Transverse colon (tissue), 4 donors: ENCODE data around the gene CHURC1. TPM values are rescaled to one million over a fixed set of nuclear protein-coding genes. Genes with fewer than 3 reads are reported as not detected.

Experiments used
- DNase-seq: peaks from one replicate; pipeline ENCODE4 v3.0.0-alpha.2; 2019
- H3K27ac ChIP-seq, 4 donors: fragments of 200-600 bp; sonication (generic); 2 replicates each; pipeline ENCODE4 v1.5.1; 2016 to 2018; ENCODE audit warnings: inconsistent platforms in 4 of 4
- H3K27me3 ChIP-seq: fragments of 200-600 bp; sonication (generic); 2 replicates; pipeline ENCODE4 v1.5.1; 2017; ENCODE audit warnings: inconsistent platforms
- H3K36me3 ChIP-seq, 4 donors: fragments of 200-600 bp; sonication (generic); 2 replicates each; pipeline ENCODE4 v1.5.1; 2017 to 2019; ENCODE audit warnings: inconsistent platforms in 4 of 4
- H3K4me1 ChIP-seq, 4 donors: fragments of 200-600 bp; sonication (generic); 2 replicates each; pipeline ENCODE4 v1.5.1; 2017 to 2020; ENCODE audit warnings: inconsistent platforms in 4 of 4
- H3K4me3 ChIP-seq, 4 donors: fragments of 200-600 bp; sonication (generic); 1 replicate in 1 of 4; 2 replicates in 3 of 4; pipeline versions ENCODE4 v1.5.1 to v1.6.1; 2017 to 2019; ENCODE audit warnings: inconsistent platforms in 4 of 4
- H3K9me3 ChIP-seq, 2 donors: fragments of 200-600 bp; sonication (generic); 2 replicates each; pipeline ENCODE4 v1.5.1; 2017 to 2019; ENCODE audit warnings: inconsistent platforms in 2 of 2
- EP300 ChIP-seq: sonication (generic); formaldehyde crosslinking; IDR thresholded peaks from one replicate; pipeline ENCODE4 v1.6.1; 2017; ENCODE audit warnings: antibody characterized with exemption, low read depth
- POLR2A ChIP-seq: fragments of 450-650 bp; IDR thresholded peaks from one replicate; pipeline ENCODE4 v1.6.1; 2016; ENCODE audit warnings: antibody characterized with exemption, mild to moderate bottlenecking, moderate library complexity
- POLR2AphosphoS5 ChIP-seq, 3 donors: sonication (generic); formaldehyde crosslinking; IDR thresholded peaks; one replicate each; pipeline ENCODE4 v1.6.1; 2016; ENCODE audit warnings: antibody characterized with exemption in 3 of 3
- WGBS, 2 donors: methylation state at CpG; one replicate each; pipeline ENCODE4 v1.1.5; 2018; ENCODE audit warnings: low coverage in 1 of 2; 5-methylcytosine and 5-hydroxymethylcytosine counted together
- in situ Hi-C, 4 donors: fragments of 200-750 bp; cut with MboI; loops; one replicate each; pipeline versions ENCODE4 v1.15.0 to v1.15.1; 2017; ENCODE audit warnings: low sequenced_read_pairs in 3 of 4, low pct_ligation_motif_present in 1 of 4, low pct_unique_long_range_greater_than_20kb in 1 of 4
- intact Hi-C: fragments of 100-400 bp; cut with DNase I; formaldehyde crosslinking; loops from one replicate; pipeline ENCODE4 v1.15.1; 2023; ENCODE audit warnings: low total_unique reads
- total RNA-seq, 4 donors: library from RNA; depleted of rRNA; stranded (reverse); fragments of >200 nt; gene quantifications; one replicate each; pipeline ENCODE4 v1.1.0, GENCODE V29; 2016
- TF ChIP-seq, protein P1 (sequence below), 5 experiments: fragments of 200-600 bp in 3 of 5; fragments of 450-650 bp in 2 of 5; sonication (generic) in 3 of 5; IDR thresholded peaks; 1 replicate in 2 of 5; 2 replicates in 3 of 5; pipeline ENCODE4 v1.5.1; 2016 to 2017; ENCODE audit warnings: antibody characterized with exemption in 5 of 5, inconsistent platforms in 3 of 5, mild to moderate bottlenecking in 2 of 5, moderate library complexity in 1 of 5

Gene CHURC1
- total RNA-seq, 4 donors from 2014 or later: 26.5 to 104 (median 78.6) TPM

DNA sequence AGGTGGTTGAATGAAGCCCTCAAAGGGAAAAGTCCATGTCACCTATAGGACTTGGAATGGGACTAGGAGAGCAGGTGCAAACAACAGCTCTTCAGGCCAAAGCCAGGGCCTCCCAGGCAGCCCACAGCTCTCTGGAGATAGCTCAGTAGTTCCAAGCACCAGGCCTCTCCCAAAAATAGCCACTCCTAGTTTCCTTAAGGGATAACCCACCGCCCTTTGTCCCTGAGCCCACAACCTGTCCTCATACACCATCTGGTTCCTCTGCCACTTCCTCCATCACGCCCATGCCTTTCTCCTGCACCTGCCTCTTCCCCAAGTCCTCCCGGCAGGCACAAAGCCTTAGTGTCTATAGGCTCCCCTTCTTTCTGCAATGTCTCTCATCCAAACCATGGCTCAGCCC, 55.8 kb downstream of the CHURC1 start:
- Histone ChIP-seq H3K4me1 (peaks cover 0 to 31% (median 21%) of the 10 kb centered on the region in 4 donors), H3K36me3 (no peaks in the 10 kb centered on the region), H3K4me3 (no peak overlapping the region), H3K27me3 (no peaks in the 10 kb centered on the region), H3K9me3 (no peaks in the 10 kb centered on the region), H3K27ac (peak overlapping the region; percentile 51 to 83 (median 68))
- TF ChIP-seq EP300: no peak
- peak; percentile 44 for TF ChIP-seq POLR2A
- peak; percentile 25 to 57 (median 28) for TF ChIP-seq POLR2AphosphoS5 (IDR thresholded peaks at IDR 0.05)
- TF ChIP-seq, protein P1, sequence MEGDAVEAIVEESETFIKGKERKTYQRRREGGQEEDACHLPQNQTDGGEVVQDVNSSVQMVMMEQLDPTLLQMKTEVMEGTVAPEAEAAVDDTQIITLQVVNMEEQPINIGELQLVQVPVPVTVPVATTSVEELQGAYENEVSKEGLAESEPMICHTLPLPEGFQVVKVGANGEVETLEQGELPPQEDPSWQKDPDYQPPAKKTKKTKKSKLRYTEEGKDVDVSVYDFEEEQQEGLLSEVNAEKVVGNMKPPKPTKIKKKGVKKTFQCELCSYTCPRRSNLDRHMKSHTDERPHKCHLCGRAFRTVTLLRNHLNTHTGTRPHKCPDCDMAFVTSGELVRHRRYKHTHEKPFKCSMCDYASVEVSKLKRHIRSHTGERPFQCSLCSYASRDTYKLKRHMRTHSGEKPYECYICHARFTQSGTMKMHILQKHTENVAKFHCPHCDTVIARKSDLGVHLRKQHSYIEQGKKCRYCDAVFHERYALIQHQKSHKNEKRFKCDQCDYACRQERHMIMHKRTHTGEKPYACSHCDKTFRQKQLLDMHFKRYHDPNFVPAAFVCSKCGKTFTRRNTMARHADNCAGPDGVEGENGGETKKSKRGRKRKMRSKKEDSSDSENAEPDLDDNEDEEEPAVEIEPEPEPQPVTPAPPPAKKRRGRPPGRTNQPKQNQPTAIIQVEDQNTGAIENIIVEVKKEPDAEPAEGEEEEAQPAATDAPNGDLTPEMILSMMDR (IDR thresholded peaks at IDR 0.05): no peak
- peak; percentile 29 for DNase-seq
- intact Hi-C loops: no loop called here
- WGBS, 2 donors: 31 to 54% methylated on average over 3 of the region's 3 CpGs
- in situ Hi-C loops: no loop called here

DNA sequence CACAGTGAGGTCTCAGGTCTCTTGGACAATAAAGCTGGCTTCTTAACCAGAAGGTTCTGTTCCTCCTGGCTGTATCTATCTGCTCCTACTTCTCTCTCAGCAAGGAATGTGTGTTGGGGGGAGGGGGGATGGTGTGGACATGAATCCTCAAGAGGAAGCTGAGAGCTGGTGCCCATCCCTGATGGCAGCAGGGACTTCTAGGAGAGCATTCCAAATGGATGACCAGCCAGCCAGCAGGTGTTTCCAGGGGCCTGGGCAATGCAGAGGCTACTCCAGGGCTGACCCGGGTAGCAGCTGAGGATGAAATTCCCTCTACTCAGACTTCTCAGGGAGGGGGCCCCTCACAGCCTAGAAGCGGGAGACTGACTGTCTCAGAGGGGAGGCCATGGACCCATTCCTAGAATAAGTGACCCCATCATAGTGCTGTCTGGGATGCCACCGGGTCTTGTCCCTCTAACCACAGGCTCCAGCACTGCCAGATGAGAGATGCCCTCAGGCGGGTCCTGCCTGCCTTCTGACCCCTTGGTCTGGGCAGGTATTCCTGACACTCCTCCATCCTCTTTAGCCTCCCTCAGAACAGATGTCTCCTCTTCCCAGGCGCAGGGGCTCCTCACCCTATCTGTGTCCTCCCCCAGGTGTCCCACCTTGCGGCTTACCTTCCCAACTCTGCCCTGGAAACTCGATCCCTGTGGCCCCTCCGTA, 56.7 kb downstream of the CHURC1 start:
- Histone ChIP-seq H3K36me3 (no peaks in the 10 kb centered on the region), H3K27ac (peak overlapping the region; percentile 51 to 83 (median 68)), H3K9me3 (no peaks in the 10 kb centered on the region), H3K4me1 (peaks cover 0 to 31% (median 21%) of the 10 kb centered on the region in 4 donors), H3K4me3 (peak overlapping the region in 3 of 4 donors; percentile 79 to 84 (median 79)), H3K27me3 (no peaks in the 10 kb centered on the region)
- intact Hi-C loops: no loop called here
- TF ChIP-seq POLR2AphosphoS5 (IDR thresholded peaks at IDR 0.05): no peak
- TF ChIP-seq, protein P1 (IDR thresholded peaks at IDR 0.05): no peak
- no peak for TF ChIP-seq POLR2A
- WGBS, 2 donors: 43 to 44% methylated on average over 5 to 8 of the region's 8 CpGs
- in situ Hi-C loops: no loop called here
- DNase-seq: peak; percentile 24

DNA sequence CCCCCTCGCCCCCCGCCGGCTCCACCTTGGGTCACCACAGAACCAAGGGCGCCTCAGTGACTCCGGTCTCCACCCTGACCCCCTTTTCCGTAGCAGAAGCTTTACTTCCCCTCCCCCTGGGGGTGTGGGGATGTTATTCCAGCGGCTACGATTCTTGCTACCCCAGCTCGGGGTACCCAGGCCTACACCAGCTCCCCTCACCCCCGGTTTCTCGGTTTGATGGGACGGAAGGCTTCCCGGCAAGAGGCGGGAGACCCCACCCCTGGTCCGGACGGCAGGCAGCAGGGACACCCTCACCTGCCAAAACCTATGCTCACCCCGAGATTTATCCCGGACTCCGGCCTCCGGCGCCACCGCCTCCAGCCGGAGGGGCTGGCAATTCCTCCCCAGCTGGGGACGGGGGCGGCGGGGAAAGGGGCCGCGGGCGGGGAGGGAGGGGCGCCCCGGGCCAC, 57.3 kb downstream of the CHURC1 start:
- Histone ChIP-seq H3K4me1 (peaks cover 0 to 31% (median 21%) of the 10 kb centered on the region in 4 donors), H3K27ac (peak overlapping the region; percentile 52 to 83 (median 68)), H3K9me3 (no peaks in the 10 kb centered on the region), H3K36me3 (no peaks in the 10 kb centered on the region), H3K27me3 (no peaks in the 10 kb centered on the region), H3K4me3 (peak overlapping the region; percentile 79 to 95 (median 82))
- intact Hi-C loops (no loop called here), in situ Hi-C loops (no loop called here)
- no peak for DNase-seq
- TF ChIP-seq POLR2AphosphoS5 (IDR thresholded peaks at IDR 0.05) (no peak), POLR2A (no peak), EP300 (no peak)
- TF ChIP-seq, protein P1 (IDR thresholded peaks at IDR 0.05): no peak
- 0 to 5% methylated on average over 1 to 17 of the region's 31 CpGs for WGBS, 2 donors

DNA sequence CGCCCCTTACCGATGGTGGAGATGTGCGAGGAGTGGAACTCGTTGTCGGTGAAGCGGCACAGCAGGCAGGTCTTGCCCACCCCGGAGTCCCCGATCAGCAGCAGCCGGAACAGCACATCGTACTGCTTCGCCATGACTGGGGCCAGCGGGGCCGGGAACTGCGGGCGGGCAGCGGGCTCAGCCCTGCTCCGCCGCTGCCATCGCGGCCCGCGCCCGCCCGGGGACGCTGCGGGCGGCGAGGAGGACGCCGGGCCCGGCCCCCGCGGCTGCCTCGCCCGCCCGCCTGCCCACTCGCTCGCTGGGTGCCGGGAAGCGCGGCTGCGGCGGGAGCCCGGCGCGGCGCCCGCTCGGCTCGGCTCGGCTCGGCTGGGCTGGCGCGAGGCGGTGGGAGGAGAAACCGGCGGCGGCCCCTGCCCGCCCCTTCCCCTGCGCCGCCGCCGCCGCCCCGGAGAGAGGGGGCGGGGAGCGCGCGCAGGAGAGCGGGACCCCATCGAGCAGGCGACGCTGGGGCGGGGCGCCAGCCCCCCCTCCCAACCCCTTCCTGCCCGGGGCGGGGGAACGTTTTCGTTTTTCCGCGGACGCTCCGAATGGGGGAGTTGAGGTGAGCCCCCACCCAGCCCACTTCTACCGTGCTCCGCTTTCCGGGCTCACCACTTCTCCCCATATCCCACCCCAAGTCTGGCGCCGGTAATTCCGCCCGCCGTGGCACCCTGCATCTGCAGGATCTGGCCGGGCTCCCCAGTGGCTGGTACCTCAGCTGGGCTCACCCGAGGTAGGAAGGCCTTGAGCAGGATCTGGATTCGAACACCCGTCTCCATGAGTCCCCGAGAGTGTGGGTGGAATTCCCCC, 57.9 kb downstream of the CHURC1 start, which contains the start of gene RAB15:
TSS of gene RAB15 (minus strand) at position 394 of the 849 bp plus-strand sequence. CDS start at position 134, 260 bp downstream.
- peaks cover 0 to 31% (median 21%) of the 10 kb centered on the region in 4 donors for H3K4me1 ChIP-seq
- H3K4me3 ChIP-seq: peak within 1 kb of the TSS; percentile 79 to 95 (median 82)
- in situ Hi-C loops: no loop called here
- intact Hi-C loops: no loop called here
- no peaks in the 10 kb centered on the region for H3K36me3 ChIP-seq
- no peaks in the 10 kb centered on the region for H3K9me3 ChIP-seq
- no peak for TF ChIP-seq POLR2A
- no peak for TF ChIP-seq EP300
- TF ChIP-seq POLR2AphosphoS5 (IDR thresholded peaks at IDR 0.05): no peak
- TF ChIP-seq, protein P1 (IDR thresholded peaks at IDR 0.05): no peak
- WGBS, 2 donors: 0% methylated on average over 37 of the region's 96 CpGs; no CpG with 5 or more reads in 1 of the 2 donors
- H3K27ac ChIP-seq: peak within 1 kb of the TSS; percentile 52 to 83 (median 72)
- DNase-seq: peak; percentile 32
- H3K27me3 ChIP-seq: no peaks in the 10 kb centered on the region
